ENCODE measurements around the gene PARD3. TPM values are rescaled to one million over a fixed set of nuclear protein-coding genes. Genes with fewer than 3 reads are reported as not detected.

Gene PARD3
- total and polyA plus RNA-seq, 2 experiments from 2014 or later: 47.2 to 59.7 TPM

DNA sequence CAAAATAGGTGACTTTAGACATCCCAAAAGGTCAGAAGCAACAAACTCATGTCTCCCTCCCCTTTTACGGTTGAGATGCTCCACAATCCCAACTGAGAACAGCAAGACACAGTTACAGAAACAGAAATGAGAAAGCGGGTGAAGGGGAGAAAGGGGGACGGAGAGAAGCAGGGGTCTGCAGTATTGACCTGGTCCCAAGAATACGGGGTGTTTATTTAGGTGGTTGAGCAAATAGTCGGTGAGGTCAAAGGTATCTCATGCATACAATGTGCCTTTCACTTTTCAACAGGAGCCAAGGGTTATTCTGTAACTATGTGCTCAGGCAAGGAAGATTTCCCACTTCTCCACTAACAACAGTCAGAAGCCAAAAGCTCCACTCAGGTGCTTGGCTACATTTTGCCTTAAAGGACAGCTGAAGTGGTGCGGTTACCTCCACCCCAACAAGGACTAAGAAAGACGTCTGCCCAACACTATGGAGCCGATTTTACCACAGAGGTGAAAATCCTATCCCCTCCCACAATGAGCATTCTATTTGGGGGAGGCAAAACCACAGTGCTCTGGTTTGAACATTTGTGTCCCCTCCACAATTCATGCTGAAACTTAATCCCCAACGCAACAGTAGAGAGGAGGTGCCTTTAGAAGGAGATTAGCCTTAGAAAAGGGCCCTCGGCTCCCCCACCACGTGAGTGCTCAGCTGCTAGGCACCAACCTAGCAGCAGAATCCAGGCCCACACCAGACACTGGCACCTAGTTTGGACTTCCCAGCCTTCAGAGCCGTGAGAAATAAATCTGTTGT is 77.9 kb downstream of the PARD3 start:
- H4K20me1 ChIP-seq (ENCODE audit: insufficient read depth, poor library complexity, severe bottlenecking): peaks cover 25% of the 10 kb centered on the region
- no peaks in the 10 kb centered on the region for H3K9me2 ChIP-seq (replicated peaks; ENCODE audit: insufficient read depth)
- WGBS (ENCODE audit: low lambda C conversion rate, missing lambda C conversion rate): 60% methylated on average over 12 of the region's 12 CpGs
- no peak for DNase-seq (ENCODE audit: low spot score)
- no peak overlapping the region for H2AFZ ChIP-seq
- peaks cover 93% of the 10 kb centered on the region for H3K79me2 ChIP-seq
- no peaks in the 10 kb centered on the region for H3K36me3 ChIP-seq (replicated peaks; ENCODE audit: insufficient read depth, low read depth)
- TF ChIP-seq EZH2phosphoT487 (IDR thresholded peaks at IDR 0.05; ENCODE audit: low read depth, severe bottlenecking, unreplicated experiment): no peak
- no peak for TF ChIP-seq EZH2 (IDR thresholded peaks at IDR 0.05; ENCODE audit: borderline replicate concordance)
- TF ChIP-seq, protein P1, sequence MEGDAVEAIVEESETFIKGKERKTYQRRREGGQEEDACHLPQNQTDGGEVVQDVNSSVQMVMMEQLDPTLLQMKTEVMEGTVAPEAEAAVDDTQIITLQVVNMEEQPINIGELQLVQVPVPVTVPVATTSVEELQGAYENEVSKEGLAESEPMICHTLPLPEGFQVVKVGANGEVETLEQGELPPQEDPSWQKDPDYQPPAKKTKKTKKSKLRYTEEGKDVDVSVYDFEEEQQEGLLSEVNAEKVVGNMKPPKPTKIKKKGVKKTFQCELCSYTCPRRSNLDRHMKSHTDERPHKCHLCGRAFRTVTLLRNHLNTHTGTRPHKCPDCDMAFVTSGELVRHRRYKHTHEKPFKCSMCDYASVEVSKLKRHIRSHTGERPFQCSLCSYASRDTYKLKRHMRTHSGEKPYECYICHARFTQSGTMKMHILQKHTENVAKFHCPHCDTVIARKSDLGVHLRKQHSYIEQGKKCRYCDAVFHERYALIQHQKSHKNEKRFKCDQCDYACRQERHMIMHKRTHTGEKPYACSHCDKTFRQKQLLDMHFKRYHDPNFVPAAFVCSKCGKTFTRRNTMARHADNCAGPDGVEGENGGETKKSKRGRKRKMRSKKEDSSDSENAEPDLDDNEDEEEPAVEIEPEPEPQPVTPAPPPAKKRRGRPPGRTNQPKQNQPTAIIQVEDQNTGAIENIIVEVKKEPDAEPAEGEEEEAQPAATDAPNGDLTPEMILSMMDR (IDR thresholded peaks at IDR 0.05; ENCODE audit: poor library complexity): no peak
- peak overlapping the region; percentile 15 for H3K27ac ChIP-seq
- no peaks in the 10 kb centered on the region for H3K9me3 ChIP-seq (ENCODE audit: low read depth)
- H3K4me1 ChIP-seq (ENCODE audit: insufficient read depth): peaks cover 41% of the 10 kb centered on the region
- no peak overlapping the region for H3K4me3 ChIP-seq
- peak overlapping the region; percentile 45 for H3K4me2 ChIP-seq
- no peaks in the 10 kb centered on the region for H3K27me3 ChIP-seq

DNA sequence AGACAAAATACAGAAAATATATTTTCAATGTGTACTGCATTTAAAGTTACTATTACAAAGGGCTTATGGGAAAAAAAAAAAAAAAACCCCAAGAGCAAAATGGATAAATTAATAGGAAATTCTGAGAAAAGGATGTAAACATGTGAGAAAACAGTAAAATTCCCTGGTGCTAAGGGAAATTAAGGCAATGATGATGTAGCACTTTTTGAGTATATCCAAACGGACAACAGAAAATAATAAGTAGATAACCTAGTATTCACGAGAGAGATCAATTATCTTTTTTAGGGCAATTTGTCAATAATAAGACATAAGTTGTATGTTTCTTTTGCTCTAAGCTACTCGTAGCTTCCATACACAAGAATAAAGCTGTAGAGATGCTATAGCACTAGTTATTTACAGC is 80.2 kb downstream of the PARD3 start:
- Histone ChIP-seq H3K9me3 (ENCODE audit: low read depth) (no peaks in the 10 kb centered on the region), H3K27ac (no peak overlapping the region), H3K79me2 (peaks cover 86% of the 10 kb centered on the region), H3K4me2 (no peak overlapping the region), H4K20me1 (ENCODE audit: insufficient read depth, poor library complexity, severe bottlenecking) (peaks cover 15% of the 10 kb centered on the region), H3K36me3 (replicated peaks; ENCODE audit: insufficient read depth, low read depth) (no peaks in the 10 kb centered on the region), H2AFZ (no peak overlapping the region), H3K4me1 (ENCODE audit: insufficient read depth) (peaks cover 44% of the 10 kb centered on the region), H3K9me2 (replicated peaks; ENCODE audit: insufficient read depth) (no peaks in the 10 kb centered on the region), H3K4me3 (no peak overlapping the region), H3K27me3 (no peaks in the 10 kb centered on the region)
- DNase-seq (ENCODE audit: low spot score): no peak
- 94% methylated on average over 3 of the region's 3 CpGs for WGBS (ENCODE audit: low lambda C conversion rate, missing lambda C conversion rate)
- TF ChIP-seq, protein P1 (IDR thresholded peaks at IDR 0.05; ENCODE audit: poor library complexity): no peak
- TF ChIP-seq EZH2 (IDR thresholded peaks at IDR 0.05; ENCODE audit: borderline replicate concordance) (no peak), EZH2phosphoT487 (IDR thresholded peaks at IDR 0.05; ENCODE audit: low read depth, severe bottlenecking, unreplicated experiment) (no peak)

DNA sequence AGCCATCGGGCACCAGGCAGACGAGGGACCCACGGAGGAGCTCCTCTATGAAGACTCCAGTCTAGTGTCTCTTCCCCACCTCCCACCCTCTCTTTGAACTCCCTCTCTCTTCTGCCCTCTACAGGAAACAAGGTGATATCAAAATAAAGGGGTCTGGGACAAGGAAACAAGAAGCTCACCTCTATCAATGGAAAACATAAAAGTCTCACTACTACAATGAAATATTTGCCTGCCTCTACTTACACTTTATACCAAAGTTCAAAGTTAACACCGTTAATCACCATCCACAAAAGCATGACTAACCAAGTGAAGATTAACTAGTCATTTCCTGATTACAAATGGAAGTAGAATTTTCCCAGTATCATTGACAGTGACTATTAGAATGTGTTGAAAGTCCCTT is 82.2 kb downstream of the PARD3 start:
- H3K4me2 ChIP-seq: no peak overlapping the region
- no peaks in the 10 kb centered on the region for H3K9me2 ChIP-seq (replicated peaks; ENCODE audit: insufficient read depth)
- H3K27ac ChIP-seq: peak overlapping the region; percentile 21
- H4K20me1 ChIP-seq (ENCODE audit: insufficient read depth, poor library complexity, severe bottlenecking): peaks cover 4% of the 10 kb centered on the region
- peaks cover 41% of the 10 kb centered on the region for H3K4me1 ChIP-seq (ENCODE audit: insufficient read depth)
- no peaks in the 10 kb centered on the region for H3K9me3 ChIP-seq (ENCODE audit: low read depth)
- H3K27me3 ChIP-seq: no peaks in the 10 kb centered on the region
- TF ChIP-seq, protein P1 (IDR thresholded peaks at IDR 0.05; ENCODE audit: poor library complexity): peak; percentile 11
- TF ChIP-seq EZH2phosphoT487 (IDR thresholded peaks at IDR 0.05; ENCODE audit: low read depth, severe bottlenecking, unreplicated experiment): no peak
- H3K4me3 ChIP-seq: no peak overlapping the region
- H2AFZ ChIP-seq: no peak overlapping the region
- peaks cover 88% of the 10 kb centered on the region for H3K79me2 ChIP-seq
- H3K36me3 ChIP-seq (replicated peaks; ENCODE audit: insufficient read depth, low read depth): no peaks in the 10 kb centered on the region
- no peak for DNase-seq (ENCODE audit: low spot score)
- 72% methylated on average over 4 of the region's 4 CpGs for WGBS (ENCODE audit: low lambda C conversion rate, missing lambda C conversion rate)
